Activated naive CD8-positive, alpha-beta T cell treated with anti-CD3 and anti-CD28 coated beads, Interleukin-2, amount 10 ng/mL, durations not matched to agents 7 days and 5 days (primary cell): ENCODE results near the gene ZNF423. TPM values are rescaled to one million over a fixed set of nuclear protein-coding genes. Genes with fewer than 3 reads are reported as not detected.

ENCODE experiments used
- ATAC-seq: fragments of 150-1000 bp; cut with Tn5 transposase; one replicate; pipeline ENCODE4 v1.10.0; 2021; ENCODE audit warnings: low read depth, moderate library complexity
- POLR2A ChIA-PET: fragments of 350-600 bp; sonication (Branson Sonifier 250); formaldehyde crosslinking; loops from one replicate; lab custom pipeline; 2021; ENCODE audit warnings: antibody characterized with exemption; lab: Charles Lee
- DNase-seq: peaks from one replicate; pipeline ENCODE4 v3.0.0; 2021
- H3K27ac Mint-ChIP-seq: one replicate; pipeline ENCODE4 v1.8.0; 2022; ENCODE audit warnings: mild to moderate bottlenecking, mixed read lengths
- H3K27me3 Mint-ChIP-seq: one replicate; pipeline ENCODE4 v1.8.0; 2022; ENCODE audit warnings: mild to moderate bottlenecking, moderate library complexity, mixed read lengths
- H3K36me3 Mint-ChIP-seq: one replicate; pipeline ENCODE4 v1.8.0; 2021; ENCODE audit warnings: mild to moderate bottlenecking, mixed read lengths
- H3K4me1 Mint-ChIP-seq: one replicate; pipeline ENCODE4 v1.8.0; 2021; ENCODE audit warnings: mixed read lengths
- H3K4me3 Mint-ChIP-seq: one replicate; pipeline ENCODE4 v1.8.0; 2022; ENCODE audit warnings: mild to moderate bottlenecking, moderate library complexity, mixed read lengths
- H3K9me3 Mint-ChIP-seq: one replicate; pipeline ENCODE4 v1.8.0; 2021; ENCODE audit warnings: mixed read lengths
- total RNA-seq, 2 experiments: library from RNA; stranded (reverse); gene quantifications; one replicate each; pipeline ENCODE4 v1.2.3, GENCODE V29; 2021

The ZNF423 gene
- total RNA-seq, 2 experiments from 2014 or later, result 0.06 TPM; not detected in 1

DNA sequence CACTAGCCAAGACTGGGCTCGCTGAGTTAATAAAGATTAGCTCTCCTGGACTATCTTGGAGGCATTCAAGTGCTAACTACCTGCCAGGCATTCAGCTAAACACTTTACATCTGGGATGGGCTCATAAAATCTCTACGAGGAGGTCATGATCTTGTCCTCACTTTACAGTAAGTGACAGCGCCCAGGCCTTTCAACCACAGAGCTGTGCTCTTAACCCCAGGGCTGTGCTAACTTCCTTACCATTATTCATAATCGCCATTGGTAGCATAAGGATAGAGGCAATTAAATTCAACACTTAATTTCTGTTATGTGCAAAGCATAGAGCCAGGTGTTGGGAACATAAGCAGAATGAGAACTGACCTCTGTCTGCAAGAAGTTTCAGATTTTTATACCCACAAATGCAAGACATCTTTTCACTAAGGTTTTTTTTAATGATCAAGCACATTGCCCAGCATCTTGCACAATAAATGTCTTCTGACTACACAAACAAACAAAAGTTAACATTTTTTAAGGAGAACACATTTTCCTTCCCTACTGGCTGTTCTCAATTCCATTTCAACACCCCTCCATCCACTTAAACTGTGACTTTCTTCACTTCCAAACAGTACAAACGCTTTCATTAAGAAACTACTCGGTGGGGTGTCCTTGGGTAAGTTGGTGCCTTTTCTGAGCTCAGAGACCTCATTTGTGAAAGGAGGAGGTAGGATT lies 310.0 kb downstream of the ZNF423 start:
- Mint-ChIP-seq H3K9me3 (no peaks in the 10 kb centered on the region), H3K36me3 (no peaks in the 10 kb centered on the region), H3K27ac (no peak overlapping the region), H3K4me1 (no peaks in the 10 kb centered on the region), H3K27me3 (no peaks in the 10 kb centered on the region), H3K4me3 (no peak overlapping the region)
- POLR2A ChIA-PET, result no interaction called here
- DNase-seq (no peak), ATAC-seq (no peak)

GRCh38 chr16:49545243-49545642 lies 310.7 kb downstream of the ZNF423 start:
- Mint-ChIP-seq H3K4me1 (no peaks in the 10 kb centered on the region), H3K4me3 (no peak overlapping the region), H3K27ac (no peak overlapping the region), H3K36me3 (no peaks in the 10 kb centered on the region), H3K27me3 (no peaks in the 10 kb centered on the region), H3K9me3 (no peaks in the 10 kb centered on the region)
- no peak for DNase-seq
- POLR2A ChIA-PET, result no interaction called here
- no peak for ATAC-seq

- POLR2A ChIA-PET, result no interaction called here
- no peaks in the 10 kb centered on the region for H3K27me3 Mint-ChIP-seq
- ATAC-seq, result no peak
- no peak overlapping the region for H3K27ac Mint-ChIP-seq
- H3K36me3 Mint-ChIP-seq, result no peaks in the 10 kb centered on the region
- no peaks in the 10 kb centered on the region for H3K9me3 Mint-ChIP-seq
- no peak overlapping the region for H3K4me3 Mint-ChIP-seq
- no peak for DNase-seq
- no peaks in the 10 kb centered on the region for H3K4me1 Mint-ChIP-seq
Observed at GRCh38 chr16:49544828-49545227, 311.1 kb downstream of the ZNF423 start.

GRCh38 chr16:49543631-49543946 lies 312.3 kb downstream of the ZNF423 start:
- no peaks in the 10 kb centered on the region for H3K4me1 Mint-ChIP-seq
- no peaks in the 10 kb centered on the region for H3K36me3 Mint-ChIP-seq
- H3K27me3 Mint-ChIP-seq, result no peaks in the 10 kb centered on the region
- H3K4me3 Mint-ChIP-seq, result no peak overlapping the region
- H3K9me3 Mint-ChIP-seq, result no peaks in the 10 kb centered on the region
- POLR2A ChIA-PET, result no interaction called here
- DNase-seq (no peak), ATAC-seq (no peak)
- no peak overlapping the region for H3K27ac Mint-ChIP-seq

DNA sequence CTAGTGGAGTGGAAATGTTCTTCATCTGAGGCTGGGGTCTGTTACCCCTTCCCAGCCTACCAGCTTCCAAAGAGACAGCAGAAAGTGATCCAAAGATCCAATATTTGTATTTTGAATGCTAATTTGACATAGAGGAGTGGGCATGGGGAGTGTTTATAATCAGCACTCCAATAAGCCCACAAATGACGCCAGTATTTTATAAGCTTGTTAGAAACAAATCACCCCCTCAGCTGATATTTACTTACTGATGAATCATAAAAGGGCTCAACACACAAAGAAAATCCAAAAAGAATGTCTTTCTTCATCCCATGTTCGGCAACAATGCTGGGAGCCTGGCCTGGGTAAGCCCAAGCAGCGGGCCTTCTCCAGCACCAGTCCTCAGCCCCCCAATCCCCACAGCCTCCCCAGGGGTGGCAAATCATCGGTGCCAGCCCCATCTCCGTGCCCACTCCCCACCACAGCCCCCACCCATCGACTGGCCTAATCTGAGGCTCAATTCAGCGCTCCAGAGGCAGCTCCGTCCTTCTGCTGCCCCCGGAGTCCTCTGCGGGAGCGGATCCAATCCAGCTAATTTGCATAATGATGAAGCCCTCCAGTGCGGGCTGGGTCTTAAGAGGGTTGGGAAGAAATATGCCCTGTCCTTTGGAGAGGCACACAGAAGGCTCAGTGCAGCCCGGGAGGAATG lies 312.8 kb downstream of the ZNF423 start:
- no peak overlapping the region for H3K4me3 Mint-ChIP-seq
- ATAC-seq (no peak), DNase-seq (no peak)
- no peak overlapping the region for H3K27ac Mint-ChIP-seq
- H3K4me1 Mint-ChIP-seq, result no peaks in the 10 kb centered on the region
- no peaks in the 10 kb centered on the region for H3K36me3 Mint-ChIP-seq
- no peaks in the 10 kb centered on the region for H3K27me3 Mint-ChIP-seq
- POLR2A ChIA-PET, result no interaction called here
- no peaks in the 10 kb centered on the region for H3K9me3 Mint-ChIP-seq

- Mint-ChIP-seq H3K4me3 (no peak overlapping the region), H3K4me1 (no peaks in the 10 kb centered on the region), H3K27me3 (no peaks in the 10 kb centered on the region), H3K36me3 (no peaks in the 10 kb centered on the region), H3K9me3 (no peaks in the 10 kb centered on the region), H3K27ac (no peak overlapping the region)
- ATAC-seq, result no peak
- no peak for DNase-seq
- POLR2A ChIA-PET, result no interaction called here
Observed at GRCh38 chr16:49542391-49542891, 313.5 kb downstream of the ZNF423 start.

DNA sequence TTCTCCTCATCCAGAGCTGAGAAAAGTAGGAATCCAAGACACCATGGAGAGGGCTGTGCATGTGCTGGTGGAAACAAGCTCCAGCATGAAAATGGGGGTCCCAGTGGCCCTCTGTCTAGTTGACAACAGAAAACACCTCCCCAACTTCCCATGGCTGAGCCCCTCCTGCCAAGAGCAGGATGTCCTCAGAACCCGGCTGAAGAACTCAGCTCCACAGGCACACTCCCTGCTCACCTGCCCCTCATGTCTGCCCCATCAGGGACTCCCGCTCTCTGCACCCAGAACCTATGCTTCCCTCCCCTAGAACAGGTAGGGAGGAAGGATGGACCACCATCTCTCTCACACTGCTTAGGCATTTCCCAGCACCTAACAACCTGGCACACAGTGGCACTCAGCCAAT lies 315.1 kb downstream of the ZNF423 start:
- no peaks in the 10 kb centered on the region for H3K27me3 Mint-ChIP-seq

DNA sequence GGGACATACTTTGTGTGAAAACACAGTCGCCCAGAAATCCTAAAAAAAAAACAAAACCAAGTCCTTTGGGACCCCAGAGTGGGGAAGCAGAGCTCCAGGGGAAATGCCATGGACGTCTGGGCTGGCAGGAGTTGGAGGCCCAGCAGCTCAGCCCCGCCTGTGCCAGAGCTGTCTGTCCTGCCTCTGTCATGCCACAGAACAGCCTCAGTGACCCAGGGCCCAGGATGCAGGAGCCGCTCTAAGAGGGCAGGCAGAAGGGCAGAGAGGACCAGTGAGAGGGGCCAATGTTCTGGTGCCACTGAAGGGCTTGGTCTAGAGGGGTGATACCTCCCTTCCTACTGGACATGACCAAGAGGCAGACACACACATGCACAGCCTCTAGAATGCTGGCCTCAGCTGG lies 316.2 kb downstream of the ZNF423 start:
- no peaks in the 10 kb centered on the region for H3K36me3 Mint-ChIP-seq
- H3K27me3 Mint-ChIP-seq, result no peaks in the 10 kb centered on the region
- ATAC-seq, result no peak
- H3K27ac Mint-ChIP-seq, result no peak overlapping the region
- POLR2A ChIA-PET, result no interaction called here
- no peak for DNase-seq
- no peaks in the 10 kb centered on the region for H3K4me1 Mint-ChIP-seq
- no peak overlapping the region for H3K4me3 Mint-ChIP-seq
- H3K9me3 Mint-ChIP-seq, result no peaks in the 10 kb centered on the region

More for the DNA sequence above, 315.1 kb downstream of the ZNF423 start:
- Mint-ChIP-seq H3K4me1 (no peaks in the 10 kb centered on the region), H3K4me3 (no peak overlapping the region), H3K36me3 (no peaks in the 10 kb centered on the region), H3K27ac (no peak overlapping the region), H3K9me3 (no peaks in the 10 kb centered on the region)
- ATAC-seq (no peak), DNase-seq (no peak)
- POLR2A ChIA-PET, result no interaction called here

DNA sequence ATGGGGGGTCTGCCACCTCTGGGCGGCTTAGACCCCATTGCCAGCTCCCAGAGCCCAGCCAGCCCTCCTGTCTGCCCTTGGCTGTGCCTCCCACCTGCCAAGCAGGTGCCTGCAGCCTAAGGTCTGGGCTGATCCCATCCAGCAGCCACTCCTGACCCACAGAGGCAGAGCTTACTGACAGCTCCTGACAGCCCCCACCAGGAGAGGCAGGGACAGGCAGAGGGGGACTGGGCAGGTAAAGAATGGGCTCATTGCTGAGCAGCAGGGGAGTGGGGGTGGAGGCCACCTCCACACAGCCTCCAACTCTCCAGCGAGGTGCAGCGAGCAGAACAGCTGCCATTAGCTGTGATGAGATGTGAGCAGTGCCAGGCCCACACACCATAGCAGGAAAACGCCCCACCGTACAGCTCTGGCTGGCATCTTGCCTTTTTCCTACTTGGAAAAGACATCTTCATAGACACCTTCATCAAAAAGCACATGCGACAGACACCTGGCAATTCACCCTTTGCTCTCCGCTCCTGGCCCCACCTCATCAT lies 317.9 kb downstream of the ZNF423 start:
- H3K4me1 Mint-ChIP-seq, result no peaks in the 10 kb centered on the region
- no peaks in the 10 kb centered on the region for H3K9me3 Mint-ChIP-seq
- H3K36me3 Mint-ChIP-seq, result no peaks in the 10 kb centered on the region
- ATAC-seq (no peak), DNase-seq (no peak)
- H3K4me3 Mint-ChIP-seq, result no peak overlapping the region
- no peaks in the 10 kb centered on the region for H3K27me3 Mint-ChIP-seq
- H3K27ac Mint-ChIP-seq, result no peak overlapping the region
- POLR2A ChIA-PET, result no interaction called here

- H3K4me1 Mint-ChIP-seq, result no peaks in the 10 kb centered on the region
Observed at GRCh38 chr16:49534901-49535610, 320.9 kb downstream of the ZNF423 start.

GRCh38 chr16:49533422-49533821 lies 322.5 kb downstream of the ZNF423 start:
- Mint-ChIP-seq H3K4me1 (peaks cover under 1% of the 10 kb centered on the region), H3K27ac (peak overlapping the region; percentile 56), H3K4me3 (no peak overlapping the region), H3K27me3 (no peaks in the 10 kb centered on the region), H3K9me3 (no peaks in the 10 kb centered on the region), H3K36me3 (no peaks in the 10 kb centered on the region)
- DNase-seq (no peak), ATAC-seq (no peak)
- POLR2A ChIA-PET, result no interaction called here

More at GRCh38 chr16:49534901-49535610, 320.9 kb downstream of the ZNF423 start:
- H3K27ac Mint-ChIP-seq, result no peak overlapping the region
- DNase-seq (no peak), ATAC-seq (no peak)
- H3K9me3 Mint-ChIP-seq, result no peaks in the 10 kb centered on the region
- no peaks in the 10 kb centered on the region for H3K36me3 Mint-ChIP-seq
- POLR2A ChIA-PET, result no interaction called here
- no peaks in the 10 kb centered on the region for H3K27me3 Mint-ChIP-seq
- H3K4me3 Mint-ChIP-seq, result no peak overlapping the region

GRCh38 chr16:49532873-49533272 lies 323.0 kb downstream of the ZNF423 start:
- peaks cover 6% of the 10 kb centered on the region for H3K4me1 Mint-ChIP-seq
- H3K4me3 Mint-ChIP-seq, result no peak overlapping the region
- H3K27ac Mint-ChIP-seq, result no peak overlapping the region
- no peaks in the 10 kb centered on the region for H3K36me3 Mint-ChIP-seq
- DNase-seq, result no peak
- no peaks in the 10 kb centered on the region for H3K27me3 Mint-ChIP-seq
- POLR2A ChIA-PET, result no interaction called here
- no peak for ATAC-seq
- no peaks in the 10 kb centered on the region for H3K9me3 Mint-ChIP-seq

DNA sequence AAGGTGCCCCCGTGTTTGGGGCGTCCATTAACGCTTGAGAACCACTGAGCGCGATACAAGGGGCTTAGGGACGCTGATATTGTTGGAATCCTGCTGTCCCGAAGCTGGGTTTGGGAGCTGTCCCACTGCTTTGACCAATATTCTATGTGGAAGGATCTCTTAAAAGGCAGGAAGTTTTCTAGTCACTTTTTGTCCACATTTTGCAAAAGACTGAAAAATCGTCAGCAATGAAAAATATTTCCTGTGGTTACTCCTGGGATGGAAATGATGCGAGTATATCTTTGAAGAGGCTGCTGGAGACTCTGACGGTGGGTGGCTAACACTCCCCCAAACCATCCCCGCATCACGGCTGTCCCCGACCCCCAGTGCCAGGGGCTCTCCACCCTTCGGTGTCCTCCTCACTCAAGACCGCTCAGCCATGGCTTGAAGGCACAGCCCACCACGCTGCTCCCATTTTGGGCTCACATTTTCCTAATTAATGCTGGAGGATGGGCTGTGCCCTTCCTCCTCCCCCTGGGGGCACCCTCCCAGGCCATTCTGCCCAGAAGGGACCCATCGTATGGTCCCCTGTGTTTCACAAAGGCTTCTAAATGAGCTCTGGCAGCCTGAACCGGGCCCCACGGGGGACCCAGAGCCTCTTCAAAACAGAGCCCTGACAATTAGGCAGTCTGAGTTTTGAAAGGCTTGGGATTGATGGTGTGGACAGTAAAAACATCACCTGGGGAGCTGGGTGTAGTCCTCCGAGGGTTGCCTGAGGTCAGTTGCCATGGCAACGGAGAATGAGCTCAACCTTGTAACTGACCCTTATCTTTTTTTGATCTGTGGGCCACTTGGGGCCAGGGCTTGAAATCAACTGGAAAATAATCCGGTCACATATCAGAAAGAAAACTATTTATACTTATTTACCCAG lies 323.7 kb downstream of the ZNF423 start:
- DNase-seq (no peak), ATAC-seq (no peak)
- POLR2A ChIA-PET, result no interaction called here
- no peaks in the 10 kb centered on the region for H3K36me3 Mint-ChIP-seq
- H3K4me1 Mint-ChIP-seq, result peaks cover 8% of the 10 kb centered on the region
- no peak overlapping the region for H3K4me3 Mint-ChIP-seq
- no peaks in the 10 kb centered on the region for H3K27me3 Mint-ChIP-seq
- no peak overlapping the region for H3K27ac Mint-ChIP-seq
- no peaks in the 10 kb centered on the region for H3K9me3 Mint-ChIP-seq
